Measurements from ENCODE around the gene LY86. TPM values are rescaled to one million over a fixed set of nuclear protein-coding genes. Genes with fewer than 3 reads are reported as not detected.

LY86 gene
- total RNA-seq, 1 donor from 2014 or later, result not detected

- no peaks in the 10 kb centered on the region for H3K27me3 Mint-ChIP-seq
- TF ChIP-seq CTCF (IDR thresholded peaks at IDR 0.05; ENCODE audit: unreplicated experiment), result no peak
- DNase-seq (ENCODE audit: low spot score, unreplicated experiment), result peak; percentile 70
- peaks cover 54% of the 10 kb centered on the region for H3K4me1 Mint-ChIP-seq (ENCODE audit: low read depth)
- no peaks in the 10 kb centered on the region for H3K9me3 Mint-ChIP-seq (ENCODE audit: low read depth)
- peak overlapping the region; percentile 69 for H3K4me3 Mint-ChIP-seq (ENCODE audit: low read depth)
- H3K27ac Mint-ChIP-seq, result peak overlapping the region; percentile 90
- H3K36me3 Mint-ChIP-seq (ENCODE audit: insufficient read depth), result no peaks in the 10 kb centered on the region
Measured at GRCh38 chr6:6686748-6687601, 98.5 kb downstream of the LY86 start.

GRCh38 chr6:6688283-6688682 is 99.8 kb downstream of the LY86 start:
- Mint-ChIP-seq H3K4me1 (ENCODE audit: low read depth) (peaks cover 48% of the 10 kb centered on the region), H3K27ac (peak overlapping the region; percentile 96), H3K27me3 (no peaks in the 10 kb centered on the region), H3K4me3 (ENCODE audit: low read depth) (peak overlapping the region; percentile 69), H3K9me3 (ENCODE audit: low read depth) (no peaks in the 10 kb centered on the region), H3K36me3 (ENCODE audit: insufficient read depth) (no peaks in the 10 kb centered on the region)
- TF ChIP-seq CTCF (IDR thresholded peaks at IDR 0.05; ENCODE audit: unreplicated experiment), result no peak
- no peak for DNase-seq (ENCODE audit: low spot score, unreplicated experiment)

- Mint-ChIP-seq H3K36me3 (ENCODE audit: insufficient read depth) (no peaks in the 10 kb centered on the region), H3K27ac (peak overlapping the region; percentile 96), H3K9me3 (ENCODE audit: low read depth) (no peaks in the 10 kb centered on the region), H3K4me3 (ENCODE audit: low read depth) (no peak overlapping the region), H3K27me3 (no peaks in the 10 kb centered on the region), H3K4me1 (ENCODE audit: low read depth) (peaks cover 41% of the 10 kb centered on the region)
- TF ChIP-seq CTCF (IDR thresholded peaks at IDR 0.05; ENCODE audit: unreplicated experiment), result no peak
- DNase-seq (ENCODE audit: low spot score, unreplicated experiment), result no peak
Measured at GRCh38 chr6:6688951-6689350, 100.4 kb downstream of the LY86 start.

GRCh38 chr6:6689400-6690143 is 101.1 kb downstream of the LY86 start:
- DNase-seq (ENCODE audit: low spot score, unreplicated experiment), result no peak
- H3K27ac Mint-ChIP-seq, result no peak overlapping the region

More at GRCh38 chr6:6689400-6690143, 101.1 kb downstream of the LY86 start:
- H3K27me3 Mint-ChIP-seq, result no peaks in the 10 kb centered on the region
- no peaks in the 10 kb centered on the region for H3K9me3 Mint-ChIP-seq (ENCODE audit: low read depth)
- H3K4me1 Mint-ChIP-seq (ENCODE audit: low read depth), result peaks cover 35% of the 10 kb centered on the region
- TF ChIP-seq CTCF (IDR thresholded peaks at IDR 0.05; ENCODE audit: unreplicated experiment), result no peak
- no peaks in the 10 kb centered on the region for H3K36me3 Mint-ChIP-seq (ENCODE audit: insufficient read depth)
- H3K4me3 Mint-ChIP-seq (ENCODE audit: low read depth), result no peak overlapping the region

Data from progenitor cell of endocrine pancreas (in vitro differentiated cells).